CD4-positive, alpha-beta T cell treated with Interleukin-1 beta for 1 hour (primary cell): Measurements from ENCODE around the gene SARS1.

Experiments
- DNase-seq, 2 donors: peaks; one replicate each; pipeline ENCODE4 v3.0.0-alpha.2; 2020 to 2022

SARS1 gene

GRCh38 chr1:109251277-109252166 is 37.8 kb downstream of the SARS1 start:
- DNase-seq = no peak

GRCh38 chr1:109252167-109252892 is 38.6 kb downstream of the SARS1 start:
- no peak for DNase-seq

GRCh38 chr1:109252893-109253802 is 39.4 kb downstream of the SARS1 start:
- DNase-seq = no peak

- DNase-seq = no peak
These were observed 40.3 kb downstream of the SARS1 start for GRCh38 chr1:109253803-109254620.

GRCh38 chr1:109254621-109255096 is 40.9 kb downstream of the SARS1 start:
- DNase-seq = no peak

- DNase-seq = no peak
These were observed 41.5 kb downstream of the SARS1 start for GRCh38 chr1:109255097-109255651.

GRCh38 chr1:109255678-109256077 is 42.0 kb downstream of the SARS1 start:
- DNase-seq = no peak

GRCh38 chr1:109256085-109256484 is 42.4 kb downstream of the SARS1 start:
- no peak for DNase-seq

- DNase-seq = no peak
These were observed 43.4 kb downstream of the SARS1 start for GRCh38 chr1:109256971-109257681.

GRCh38 chr1:109257682-109258421 is 44.1 kb downstream of the SARS1 start:
- DNase-seq = no peak

- DNase-seq = no peak
These were observed 45.1 kb downstream of the SARS1 start for GRCh38 chr1:109258481-109259466.

GRCh38 chr1:109259674-109260557 is 46.2 kb downstream of the SARS1 start:
- DNase-seq = no peak

GRCh38 chr1:109261006-109261405 is 47.3 kb downstream of the SARS1 start:
- DNase-seq = no peak

- DNase-seq = no peak
These were observed 47.9 kb downstream of the SARS1 start for GRCh38 chr1:109261578-109261977.

- DNase-seq = no peak
These were observed 48.7 kb downstream of the SARS1 start for GRCh38 chr1:109262231-109263055.

- DNase-seq = no peak
These were observed 49.5 kb downstream of the SARS1 start for GRCh38 chr1:109263234-109263596.
